OCI-LY7 (cell line): Measurements from ENCODE around the gene MRPS2. TPM values are rescaled to one million over a fixed set of nuclear protein-coding genes. Genes with fewer than 3 reads are reported as not detected.

Experiments used
- BruUV-seq: library from RNA; stranded (reverse); fragments of 400-500 nt; replicated peaks from 2 replicates; lab custom pipeline; 2021; lab: Mats Ljungman, UMichigan
- CTCF ChIA-PET: fragments of 300-600 bp; sonication (Branson Sonifier 250); formaldehyde crosslinking; loops from one replicate; lab custom pipeline; 2022; ENCODE audit warnings: antibody characterized with exemption; ENCODE audit not compliant: unreplicated experiment; lab: Charles Lee
- POLR2A ChIA-PET: fragments of 300-600 bp; sonication (Branson Sonifier 250); formaldehyde crosslinking; loops from one replicate; lab custom pipeline; 2022; ENCODE audit warnings: antibody characterized with exemption; lab: Charles Lee
- DNase-seq: peaks from one replicate; pipeline ENCODE4 v3.0.0-alpha.2; 2015; ENCODE audit warnings: low spot score
- H2AFZ ChIP-seq: fragments of 200-600 bp; sonication (generic), shearing (Covaris generic); 2 replicates; pipeline ENCODE4 v1.6.1; 2014; ENCODE audit warnings: mild to moderate bottlenecking, antibody characterized with exemption, low read length, moderate library complexity
- H3K27ac ChIP-seq: fragments of 200-600 bp; sonication (generic); 2 replicates; pipeline ENCODE4 v1.5.1; 2014; ENCODE audit warnings: mixed run types, low read depth, mild to moderate bottlenecking, moderate library complexity, low read length, inconsistent platforms; ENCODE audit not compliant: poor library complexity, severe bottlenecking
- H3K36me3 ChIP-seq: fragments of 200-600 bp; sonication (generic); 2 replicates; pipeline ENCODE4 v1.6.1; 2014; ENCODE audit warnings: mild to moderate bottlenecking, antibody characterized with exemption, low read length, moderate library complexity, mixed read lengths; ENCODE audit not compliant: insufficient read depth
- H3K4me1 ChIP-seq: fragments of 200-600 bp; sonication (generic); 2 replicates; pipeline ENCODE4 v1.5.1; 2014; ENCODE audit warnings: mild to moderate bottlenecking, low read length; ENCODE audit not compliant: insufficient read depth, poor library complexity, severe bottlenecking
- H3K4me2 ChIP-seq: fragments of 200-600 bp; sonication (generic); 2 replicates; pipeline ENCODE4 v1.6.1; 2014; ENCODE audit warnings: mild to moderate bottlenecking, low read length
- H3K4me3 ChIP-seq: fragments of 200-600 bp; sonication (generic); 2 replicates; pipeline ENCODE4 v1.5.1; 2014; ENCODE audit warnings: mild to moderate bottlenecking, low read depth, low read length; ENCODE audit not compliant: poor library complexity, severe bottlenecking
- H3K79me2 ChIP-seq: fragments of 200-600 bp; sonication (generic); 2 replicates; pipeline ENCODE4 v1.6.1; 2016; ENCODE audit warnings: low read depth, mild to moderate bottlenecking, low read length, moderate library complexity, mixed read lengths; ENCODE audit not compliant: insufficient read depth
- H3K9me2 ChIP-seq: fragments of 200-600 bp; sonication (generic); 2 replicates; pipeline ENCODE4 v1.6.1; 2016; ENCODE audit warnings: mild to moderate bottlenecking, low read length, mixed read lengths; ENCODE audit not compliant: insufficient read depth
- H3K9me3 ChIP-seq: fragments of 200-600 bp; sonication (generic); 2 replicates; pipeline ENCODE4 v1.6.1; 2014; ENCODE audit warnings: mild to moderate bottlenecking, mixed run types, low read length, mixed read lengths
- H4K20me1 ChIP-seq: fragments of 200-600 bp; sonication (generic); 2 replicates; pipeline ENCODE4 v1.6.1; 2014; ENCODE audit warnings: mild to moderate bottlenecking, antibody characterized with exemption, low read length, moderate library complexity, mixed read lengths; ENCODE audit not compliant: insufficient read depth
- CTCF ChIP-seq: fragments of 200-600 bp; sonication (generic); conservative IDR thresholded peaks from 2 replicates; pipeline ENCODE4 v1.5.1; 2014; ENCODE audit warnings: mild to moderate bottlenecking, antibody characterized with exemption, low read length, moderate library complexity, mixed read lengths
- EZH2phosphoT487 ChIP-seq: fragments of 200-600 bp; sonication (generic); IDR thresholded peaks from 2 replicates; pipeline ENCODE4 v1.6.1; 2018; ENCODE audit warnings: low read depth, borderline replicate concordance, mild to moderate bottlenecking, mixed run types, antibody characterized with exemption, low read length, moderate library complexity, mixed read lengths
- intact Hi-C: fragments of 100-400 bp; cut with micrococcal nuclease; formaldehyde crosslinking; loops from one replicate; pipeline ENCODE4 v1.10.0; 2022; ENCODE audit not compliant: unreplicated experiment
- total RNA-seq, 2 experiments: library from RNA; depleted of rRNA in 1 of 2; stranded (reverse); fragments of >200 nt in 1 of 2; shearing (Covaris generic) in 1 of 2; gene quantifications; 2 replicates each; pipeline ENCODE4 v1.2.3, GENCODE V29; 2014 to 2022

The MRPS2 gene
- total RNA-seq, 2 experiments from 2014 or later = 42.7 to 55.7 TPM

GRCh38 chr9:135482015-135482754 is 18.3 kb upstream of the MRPS2 start:
- Histone ChIP-seq H3K36me3 (no peaks in the 10 kb centered on the region), H3K9me3 (no peaks in the 10 kb centered on the region), H2AFZ (no peak overlapping the region), H3K4me2 (no peak overlapping the region), H3K27ac (no peak overlapping the region), H3K79me2 (no peaks in the 10 kb centered on the region), H3K9me2 (no peaks in the 10 kb centered on the region), H4K20me1 (no peaks in the 10 kb centered on the region), H3K4me1 (no peaks in the 10 kb centered on the region), H3K4me3 (no peak overlapping the region)
- BruUV-seq = no TSS peak
- DNase-seq = no peak
- TF ChIP-seq CTCF = no peak
- no peak for TF ChIP-seq EZH2phosphoT487
- intact Hi-C loops = no loop called here
- CTCF ChIA-PET = no interaction called here
- POLR2A ChIA-PET = no interaction called here

- BruUV-seq = no TSS peak
- Histone ChIP-seq H3K9me2 (no peaks in the 10 kb centered on the region), H3K4me2 (no peak overlapping the region), H2AFZ (no peak overlapping the region), H3K27ac (no peak overlapping the region), H4K20me1 (no peaks in the 10 kb centered on the region), H3K4me3 (no peak overlapping the region), H3K9me3 (no peaks in the 10 kb centered on the region), H3K36me3 (no peaks in the 10 kb centered on the region), H3K79me2 (no peaks in the 10 kb centered on the region), H3K4me1 (no peaks in the 10 kb centered on the region)
- DNase-seq = no peak
- TF ChIP-seq EZH2phosphoT487 = no peak
- no peak for TF ChIP-seq CTCF
- ChIA-PET POLR2A (no interaction called here), CTCF (no interaction called here)
- intact Hi-C loops = no loop called here
Measured at GRCh38 chr9:135484460-135485277, 15.8 kb upstream of the MRPS2 start.
